ENCODE measurements around the gene KRT75.

KRT75 gene

GRCh38 chr12:52436000-52436827 lies 2.0 kb upstream of the KRT75 start:
- no peak for TF ChIP-seq CTCF (conservative IDR thresholded peaks at IDR 0.05; ENCODE audit: low read depth, low read length)
- no peak for DNase-seq (ENCODE audit: low read depth)

GRCh38 chr12:52435659-52435999 lies 1.5 kb upstream of the KRT75 start:
- TF ChIP-seq CTCF (conservative IDR thresholded peaks at IDR 0.05; ENCODE audit: low read depth, low read length): no peak
- no peak for DNase-seq (ENCODE audit: low read depth)

More at GRCh38 chr12:52436000-52436827, 2.0 kb upstream of the KRT75 start:
- H3K4me3 ChIP-seq (ENCODE audit: low read depth, low read length): no peak overlapping the region

GRCh38 chr12:52434760-52435530 lies 774 bp upstream of the KRT75 start:
- no peak overlapping the region for H3K4me3 ChIP-seq (ENCODE audit: low read depth, low read length)
- no peak for DNase-seq (ENCODE audit: low read depth)
- no peak for TF ChIP-seq CTCF (conservative IDR thresholded peaks at IDR 0.05; ENCODE audit: low read depth, low read length)

More at GRCh38 chr12:52435659-52435999, 1.5 kb upstream of the KRT75 start:
- H3K4me3 ChIP-seq (ENCODE audit: low read depth, low read length): no peak overlapping the region

DNA sequence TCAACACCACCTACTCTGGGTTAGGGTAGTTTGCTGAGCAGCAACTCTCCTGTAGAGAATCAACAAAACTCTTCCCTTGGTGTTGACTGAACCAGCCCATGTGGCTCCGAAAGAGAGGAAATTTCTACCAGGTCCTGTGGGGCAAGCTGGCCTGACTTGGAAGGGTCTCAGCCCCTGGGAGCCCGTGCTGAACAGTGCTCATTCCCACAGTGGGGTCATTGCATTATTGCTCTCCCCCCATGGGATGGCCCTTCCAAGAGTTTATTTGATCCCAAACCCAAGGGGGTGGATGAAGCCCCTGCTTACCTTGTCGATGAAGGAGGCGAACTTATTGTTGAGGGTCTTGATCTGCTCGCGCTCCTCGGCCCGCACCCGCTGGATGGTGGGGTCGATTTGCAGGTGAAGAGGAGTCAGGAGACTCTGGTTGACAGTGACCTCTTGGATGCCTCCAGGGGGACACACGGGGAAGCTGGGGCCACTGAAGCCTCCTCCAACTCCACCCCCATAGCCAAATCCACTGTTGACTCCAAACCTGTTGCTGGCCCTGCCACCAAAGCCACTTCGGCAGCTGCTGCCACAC lies 580 bp downstream of the KRT75 start:
- no peak for DNase-seq (ENCODE audit: low read depth)
- TF ChIP-seq CTCF (conservative IDR thresholded peaks at IDR 0.05; ENCODE audit: low read depth, low read length): no peak
- no peak overlapping the region for H3K4me3 ChIP-seq (ENCODE audit: low read depth, low read length)

DNA sequence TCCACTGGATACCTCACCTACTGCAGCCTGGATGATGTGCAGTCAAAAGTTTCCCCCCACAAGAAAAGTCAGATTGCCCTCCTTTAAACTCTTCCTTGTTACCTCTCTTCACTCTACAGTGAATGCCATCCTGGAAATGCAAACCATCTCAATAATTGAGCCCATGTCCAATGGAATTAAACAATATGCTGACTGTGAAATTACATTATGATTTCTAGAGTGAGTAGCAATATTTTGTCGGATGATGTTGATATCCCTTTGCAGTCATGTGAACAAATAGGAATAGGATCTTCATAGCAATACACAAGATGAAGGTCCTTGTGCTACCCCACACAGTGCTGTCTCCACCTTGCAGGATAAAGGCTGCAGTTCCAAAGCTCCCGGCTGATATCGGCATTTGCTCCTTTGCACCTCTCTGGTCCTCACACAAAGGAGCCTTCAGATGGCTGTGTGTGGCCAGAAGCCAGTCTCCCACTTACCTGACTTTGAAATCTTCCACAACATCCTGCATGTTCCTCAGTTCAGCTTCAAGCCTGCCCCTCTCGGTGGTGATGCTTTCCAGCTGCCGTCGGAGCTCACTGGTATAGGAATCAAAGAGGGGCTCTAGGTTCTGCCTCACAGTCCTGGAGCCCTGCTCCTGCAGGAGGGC lies 1.5 kb downstream of the KRT75 start:
- DNase-seq (ENCODE audit: low read depth): no peak
- no peak for TF ChIP-seq CTCF (conservative IDR thresholded peaks at IDR 0.05; ENCODE audit: low read depth, low read length)
- H3K4me3 ChIP-seq (ENCODE audit: low read depth, low read length): no peak overlapping the region

- TF ChIP-seq CTCF (conservative IDR thresholded peaks at IDR 0.05; ENCODE audit: low read depth, low read length): no peak
- DNase-seq (ENCODE audit: low read depth): no peak
- no peak overlapping the region for H3K4me3 ChIP-seq (ENCODE audit: low read depth, low read length)
Measured at GRCh38 chr12:52428121-52428520, 6.0 kb downstream of the KRT75 start.

All from choroid plexus epithelial cell (primary cell).